ENCODE measurements around the gene CAPN10. TPM values are rescaled to one million over a fixed set of nuclear protein-coding genes. Genes with fewer than 3 reads are reported as not detected.
"Not testable (repeated sequence)": the region's sequence is repeated elsewhere in the genome, so short reads cannot be mapped to it uniquely, and the experiment has no call there.

Gene CAPN10
- polyA plus RNA-seq, 1 donor = 24.9 TPM

GRCh38 chr2:240601831-240602160, 15.3 kb downstream of the CAPN10 start:
- DNase-seq = no peak

GRCh38 chr2:240602266-240603050, 15.9 kb downstream of the CAPN10 start:
- no peak for DNase-seq

- no peak for DNase-seq
Measured at GRCh38 chr2:240603081-240603835, 16.7 kb downstream of the CAPN10 start.

GRCh38 chr2:240603846-240604245, 17.3 kb downstream of the CAPN10 start:
- no peak for DNase-seq

GRCh38 chr2:240604291-240604938, 17.9 kb downstream of the CAPN10 start:
- peak; percentile 73 for DNase-seq

GRCh38 chr2:240604939-240605716, 18.6 kb downstream of the CAPN10 start:
- no peak for DNase-seq

GRCh38 chr2:240605867-240606743, 19.6 kb downstream of the CAPN10 start:
- DNase-seq = no peak

- no peak for DNase-seq
Measured at GRCh38 chr2:240611601-240612210, 25.2 kb downstream of the CAPN10 start.

GRCh38 chr2:240613781-240614180, 27.2 kb downstream of the CAPN10 start:
- no peak for DNase-seq

GRCh38 chr2:240614391-240614790, 27.9 kb downstream of the CAPN10 start:
- DNase-seq = no peak

GRCh38 chr2:240615396-240615795, 28.9 kb downstream of the CAPN10 start:
- no peak for DNase-seq

- peak; percentile 41 for DNase-seq
Measured at GRCh38 chr2:240615820-240616547, 29.4 kb downstream of the CAPN10 start.

GRCh38 chr2:240616860-240617666, 30.5 kb downstream of the CAPN10 start:
- not testable (repeated sequence) for DNase-seq

GRCh38 chr2:240618776-240619175, 32.2 kb downstream of the CAPN10 start:
- DNase-seq = no peak

- DNase-seq = no peak
Measured at GRCh38 chr2:240619506-240620148, 33.1 kb downstream of the CAPN10 start.

- DNase-seq = no peak
Measured at GRCh38 chr2:240620149-240620731, 33.7 kb downstream of the CAPN10 start.

- no peak for DNase-seq
Measured at GRCh38 chr2:240620859-240621258, 34.3 kb downstream of the CAPN10 start.

- no peak for DNase-seq
Measured at GRCh38 chr2:240622060-240622411, 35.5 kb downstream of the CAPN10 start.

Data from left kidney (tissue), 2 donors.